Neuronal stem cell (in vitro differentiated cells): ENCODE data around the gene AFAP1.

Experiments
- DNase-seq: peaks from one replicate; pipeline ENCODE4 v3.0.0-alpha.2; 2013; ENCODE audit warnings: low spot score
- H2AFZ ChIP-seq: one replicate; pipeline ENCODE4 v1.6.1; 2013; ENCODE audit warnings: mild to moderate bottlenecking, low read length, inconsistent platforms
- H2AK5ac ChIP-seq: 2 replicates; pipeline ENCODE4 v1.6.1; 2013; ENCODE audit warnings: low read depth, mild to moderate bottlenecking, inconsistent platforms, low read length, moderate library complexity, mixed read lengths
- H2BK120ac ChIP-seq: 2 replicates; pipeline ENCODE4 v1.6.1; 2013; ENCODE audit warnings: low read depth, mild to moderate bottlenecking, inconsistent platforms, low read length, moderate library complexity, mixed read lengths
- H2BK12ac ChIP-seq: one replicate; pipeline ENCODE4 v1.6.1; 2013; ENCODE audit warnings: low read length, inconsistent platforms
- H2BK15ac ChIP-seq: 2 replicates; pipeline ENCODE4 v1.6.1; 2013; ENCODE audit warnings: mild to moderate bottlenecking, low read length, inconsistent platforms, mixed read lengths
- H2BK5ac ChIP-seq: one replicate; pipeline ENCODE4 v1.6.1; 2013; ENCODE audit warnings: inconsistent platforms, mild to moderate bottlenecking, low read length, moderate library complexity
- H3K14ac ChIP-seq: one replicate; pipeline ENCODE4 v1.6.1; 2013; ENCODE audit warnings: low read length, inconsistent platforms
- H3K18ac ChIP-seq: 2 replicates; pipeline ENCODE4 v1.6.1; 2013; ENCODE audit warnings: low read length, inconsistent platforms
- H3K23ac ChIP-seq: 2 replicates; pipeline ENCODE4 v1.6.1; 2013; ENCODE audit warnings: low read depth, mild to moderate bottlenecking, mixed read lengths, low read length, inconsistent platforms; ENCODE audit not compliant: poor library complexity
- H3K27ac ChIP-seq: replicated peaks from 3 replicates; pipeline ENCODE4 v1.5.1; 2013; ENCODE audit warnings: low read length, inconsistent platforms
- H3K27me3 ChIP-seq, 3 experiments: 2 replicates each; pipeline ENCODE4 v1.6.1; 2013; ENCODE audit warnings: low read length in 3 of 3, mild to moderate bottlenecking in 2 of 3, inconsistent platforms in 1 of 3, low read depth in 1 of 3, mixed read lengths in 1 of 3, moderate library complexity in 1 of 3; ENCODE audit not compliant: control insufficient read depth in 3 of 3, insufficient read depth in 3 of 3
- H3K36me3 ChIP-seq, 2 donors: replicated peaks in 1 of 2; 2 replicates each; pipeline ENCODE4 v1.6.1; 2013; ENCODE audit warnings: low read length in 2 of 2; ENCODE audit not compliant: control insufficient read depth in 2 of 2, insufficient read depth in 2 of 2
- H3K4ac ChIP-seq: 2 replicates; pipeline ENCODE4 v1.6.1; 2013; ENCODE audit warnings: inconsistent platforms, mild to moderate bottlenecking, low read length, moderate library complexity
- H3K4me1 ChIP-seq, 2 donors: 1 replicate in 1 of 2; 2 replicates in 1 of 2; pipeline ENCODE4 v1.6.1; 2013; ENCODE audit warnings: low read length in 2 of 2, low read depth in 1 of 2; ENCODE audit not compliant: control insufficient read depth in 2 of 2, insufficient read depth in 1 of 2
- H3K4me2 ChIP-seq: one replicate; pipeline ENCODE4 v1.6.1; 2013; ENCODE audit warnings: mild to moderate bottlenecking, low read length, inconsistent platforms; ENCODE audit not compliant: insufficient read depth, poor library complexity, severe bottlenecking
- H3K4me3 ChIP-seq, 2 donors: 2 replicates each; pipeline ENCODE4 v1.5.1; 2013; ENCODE audit warnings: low read length in 2 of 2, mild to moderate bottlenecking in 2 of 2, inconsistent platforms in 1 of 2, moderate library complexity in 1 of 2
- H3K79me1 ChIP-seq: one replicate; pipeline ENCODE4 v1.6.1; 2013; ENCODE audit warnings: low read depth, mild to moderate bottlenecking, inconsistent platforms, low read length, moderate library complexity
- H3K9ac ChIP-seq: one replicate; pipeline ENCODE4 v1.6.1; 2013; ENCODE audit warnings: mild to moderate bottlenecking, low read depth, low read length, inconsistent platforms; ENCODE audit not compliant: poor library complexity
- H3K9me3 ChIP-seq, 2 donors: replicated peaks in 1 of 2; 2 replicates each; pipeline versions ENCODE3 to v1.6.1; 2013; ENCODE audit warnings: low read length in 2 of 2, mild to moderate bottlenecking in 2 of 2, inconsistent platforms in 1 of 2, low read depth in 1 of 2, mixed read lengths in 1 of 2, moderate library complexity in 1 of 2; ENCODE audit not compliant: control insufficient read depth in 2 of 2, insufficient read depth in 1 of 2
- H4K8ac ChIP-seq: one replicate; pipeline ENCODE4 v1.6.1; 2013; ENCODE audit warnings: low read depth, mild to moderate bottlenecking, inconsistent platforms, low read length, moderate library complexity
- H4K91ac ChIP-seq: one replicate; pipeline ENCODE4 v1.6.1; 2013; ENCODE audit warnings: low read length, low read depth, mild to moderate bottlenecking, inconsistent platforms; ENCODE audit not compliant: poor library complexity
- WGBS, 2 donors: extraction: QIAGEN DNeasy Blood & Tissue Kit; methylation state at CpG; one replicate each; pipeline ENCODE4 v1.1.7; 2013; ENCODE audit warnings: missing lambda C conversion rate in 2 of 2, mixed read lengths in 1 of 2; ENCODE audit not compliant: insufficient read length in 2 of 2, insufficient replicate concordance in 1 of 2; ENCODE audit errors: extremely low coverage in 2 of 2; 5-methylcytosine and 5-hydroxymethylcytosine counted together

AFAP1 gene

GRCh38 chr4:7747062-7747385 is 192.6 kb downstream of the AFAP1 start:
- H2BK15ac ChIP-seq: peak overlapping the region; percentile 39
- no peak overlapping the region for H3K18ac ChIP-seq
- H3K9me3 ChIP-seq: no peaks in the 10 kb centered on the region
- H3K27ac ChIP-seq: no peak overlapping the region
- no peak overlapping the region for H3K4ac ChIP-seq
- H2AK5ac ChIP-seq: no peak overlapping the region
- H2BK5ac ChIP-seq: no peak overlapping the region
- H3K36me3 ChIP-seq: no peaks in the 10 kb centered on the region
- WGBS, 2 donors: no CpG with 5 or more reads among the region's 7 CpGs
- H4K8ac ChIP-seq: no peak overlapping the region
- no peak overlapping the region for H3K4me2 ChIP-seq
- H3K4me1 ChIP-seq: no peaks in the 10 kb centered on the region
- H3K79me1 ChIP-seq: no peaks in the 10 kb centered on the region
- H3K4me3 ChIP-seq: no peak overlapping the region
- H4K91ac ChIP-seq: no peak overlapping the region
- no peak overlapping the region for H3K23ac ChIP-seq
- H3K9ac ChIP-seq: no peak overlapping the region
- no peak overlapping the region for H3K14ac ChIP-seq
- no peak overlapping the region for H2AFZ ChIP-seq
- no peak for DNase-seq
- no peak overlapping the region for H2BK120ac ChIP-seq
- H2BK12ac ChIP-seq: no peak overlapping the region
- peaks cover 0 to 14% (median 0%) of the 10 kb centered on the region in 3 experiments for H3K27me3 ChIP-seq

- no peak overlapping the region for H2BK120ac ChIP-seq
- no peak overlapping the region for H3K27ac ChIP-seq
- no peak overlapping the region for H3K4me2 ChIP-seq
- no peak for DNase-seq
- no peak overlapping the region for H3K4ac ChIP-seq
- H3K4me3 ChIP-seq: no peak overlapping the region
- no peak overlapping the region for H3K14ac ChIP-seq
- no peak overlapping the region for H4K91ac ChIP-seq
- H3K27me3 ChIP-seq: peaks cover 0 to 10% (median 0%) of the 10 kb centered on the region in 3 experiments
- H2BK15ac ChIP-seq: peak overlapping the region; percentile 39
- H3K23ac ChIP-seq: no peak overlapping the region
- no peaks in the 10 kb centered on the region for H3K79me1 ChIP-seq
- no peaks in the 10 kb centered on the region for H3K36me3 ChIP-seq
- no peaks in the 10 kb centered on the region for H3K9me3 ChIP-seq
- H4K8ac ChIP-seq: no peak overlapping the region
- H2BK5ac ChIP-seq: no peak overlapping the region
- H3K4me1 ChIP-seq: no peaks in the 10 kb centered on the region
- no CpG with 5 or more reads among the region's 20 CpGs for WGBS, 2 donors
- peak overlapping the region; percentile 28 for H3K18ac ChIP-seq
- H2BK12ac ChIP-seq: no peak overlapping the region
- no peak overlapping the region for H2AFZ ChIP-seq
- H3K9ac ChIP-seq: no peak overlapping the region
- H2AK5ac ChIP-seq: no peak overlapping the region
These were observed 193.2 kb downstream of the AFAP1 start for GRCh38 chr4:7746351-7747061.

DNA sequence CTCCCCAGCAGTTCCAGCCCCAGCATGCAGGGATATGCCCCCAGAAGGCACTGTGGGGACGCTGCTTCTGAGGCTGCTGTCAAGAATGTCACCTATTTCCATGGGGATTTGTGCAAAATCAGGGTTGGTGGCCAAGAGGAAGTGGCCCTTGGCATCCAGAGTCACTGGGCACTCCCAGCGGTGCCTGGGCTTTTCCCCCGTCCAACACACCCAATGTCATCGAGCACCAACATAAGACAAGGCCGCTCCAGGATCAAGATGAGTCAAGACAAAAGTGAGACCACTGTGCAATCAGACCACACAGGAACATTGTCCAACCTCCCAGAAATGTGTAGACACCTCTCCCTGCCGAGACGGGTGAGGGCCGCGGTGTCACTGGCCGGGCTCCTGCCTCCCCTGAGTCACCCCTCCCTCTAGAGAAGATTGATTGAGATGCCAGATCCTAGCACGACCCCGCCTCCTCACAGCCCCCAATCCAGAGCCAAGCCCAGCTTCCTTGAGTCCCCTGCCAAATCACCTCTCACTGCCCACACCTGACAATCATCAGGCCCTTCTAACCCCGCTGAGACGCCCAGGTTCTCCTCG is 194.3 kb downstream of the AFAP1 start:
- H3K4me1 ChIP-seq: no peaks in the 10 kb centered on the region
- no peak overlapping the region for H3K27ac ChIP-seq
- no peak overlapping the region for H3K4me2 ChIP-seq
- H4K8ac ChIP-seq: no peak overlapping the region
- H3K79me1 ChIP-seq: no peaks in the 10 kb centered on the region
- no peak overlapping the region for H2BK12ac ChIP-seq
- no peak overlapping the region for H3K9ac ChIP-seq
- no peak overlapping the region for H2AK5ac ChIP-seq
- no peak for DNase-seq
- H3K9me3 ChIP-seq: no peaks in the 10 kb centered on the region
- WGBS, 2 donors: no CpG with 5 or more reads among the region's 15 CpGs
- peaks cover 0 to 10% (median 0%) of the 10 kb centered on the region in 3 experiments for H3K27me3 ChIP-seq
- no peak overlapping the region for H2AFZ ChIP-seq
- peak overlapping the region; percentile 26 for H2BK15ac ChIP-seq
- no peak overlapping the region for H3K4me3 ChIP-seq
- H2BK120ac ChIP-seq: no peak overlapping the region
- no peak overlapping the region for H4K91ac ChIP-seq
- no peak overlapping the region for H3K14ac ChIP-seq
- no peak overlapping the region for H3K23ac ChIP-seq
- H3K36me3 ChIP-seq: no peaks in the 10 kb centered on the region
- no peak overlapping the region for H2BK5ac ChIP-seq
- no peak overlapping the region for H3K18ac ChIP-seq
- no peak overlapping the region for H3K4ac ChIP-seq

DNA sequence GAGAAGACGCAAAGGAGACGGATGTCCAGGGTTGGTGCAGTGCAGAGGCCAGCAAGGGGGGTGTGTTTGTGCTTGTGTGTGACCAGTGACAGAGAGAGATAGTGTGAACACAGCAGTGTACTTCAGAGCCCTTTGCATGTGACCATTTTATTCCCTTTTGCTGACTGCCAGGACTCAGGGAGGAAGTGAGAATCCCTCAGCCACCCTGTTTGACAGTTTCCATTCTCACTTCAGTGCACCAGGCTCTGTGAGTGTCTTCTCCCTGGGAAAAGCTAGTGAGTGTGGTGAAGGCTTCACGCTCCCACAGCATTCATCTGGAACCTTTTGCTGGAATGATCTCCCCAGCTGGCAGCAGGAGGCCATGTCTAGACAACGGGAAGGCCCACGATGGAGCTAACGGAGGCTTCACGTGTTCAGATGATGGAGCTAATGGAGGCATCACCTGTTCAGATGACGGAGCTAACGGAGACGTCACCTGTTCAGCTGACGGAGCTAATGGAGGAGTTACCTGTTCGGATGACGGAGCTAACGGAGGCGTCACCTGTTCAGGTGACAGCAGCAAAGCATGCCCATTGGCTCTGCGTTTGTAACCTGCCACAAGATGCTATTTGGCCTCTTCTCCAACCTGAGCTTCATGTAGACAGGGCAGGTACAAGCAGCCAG is 195.4 kb downstream of the AFAP1 start:
- H3K23ac ChIP-seq: no peak overlapping the region
- no peak overlapping the region for H3K9ac ChIP-seq
- no peak overlapping the region for H3K4me3 ChIP-seq
- H4K8ac ChIP-seq: no peak overlapping the region
- no peak overlapping the region for H2AFZ ChIP-seq
- no peak overlapping the region for H3K14ac ChIP-seq
- H2BK12ac ChIP-seq: no peak overlapping the region
- no peak overlapping the region for H2BK120ac ChIP-seq
- H3K79me1 ChIP-seq: no peaks in the 10 kb centered on the region
- no peak overlapping the region for H2AK5ac ChIP-seq
- DNase-seq: no peak
- no peak overlapping the region for H3K4me2 ChIP-seq
- no CpG with 5 or more reads among the region's 16 CpGs for WGBS, 2 donors
- H3K18ac ChIP-seq: peak overlapping the region; percentile 69
- H4K91ac ChIP-seq: no peak overlapping the region
- no peak overlapping the region for H2BK5ac ChIP-seq
- no peaks in the 10 kb centered on the region for H3K36me3 ChIP-seq
- H3K27ac ChIP-seq: no peak overlapping the region
- peaks cover 0 to 7% (median 0%) of the 10 kb centered on the region in 3 experiments for H3K27me3 ChIP-seq
- peak overlapping the region; percentile 19 for H2BK15ac ChIP-seq
- no peaks in the 10 kb centered on the region for H3K4me1 ChIP-seq
- H3K4ac ChIP-seq: no peak overlapping the region
- no peaks in the 10 kb centered on the region for H3K9me3 ChIP-seq
